NCI-H345 treated with DMSO at 0.1 percent for 48 hours (cell line): Measurements from ENCODE around the gene FAM114A1.

ENCODE experiments used
- DNase-seq: peaks from one replicate; lab custom pipeline; 2025; ENCODE audit not compliant: unreplicated experiment; lab: John Stamatoyannopoulos, UW

FAM114A1 gene

DNA sequence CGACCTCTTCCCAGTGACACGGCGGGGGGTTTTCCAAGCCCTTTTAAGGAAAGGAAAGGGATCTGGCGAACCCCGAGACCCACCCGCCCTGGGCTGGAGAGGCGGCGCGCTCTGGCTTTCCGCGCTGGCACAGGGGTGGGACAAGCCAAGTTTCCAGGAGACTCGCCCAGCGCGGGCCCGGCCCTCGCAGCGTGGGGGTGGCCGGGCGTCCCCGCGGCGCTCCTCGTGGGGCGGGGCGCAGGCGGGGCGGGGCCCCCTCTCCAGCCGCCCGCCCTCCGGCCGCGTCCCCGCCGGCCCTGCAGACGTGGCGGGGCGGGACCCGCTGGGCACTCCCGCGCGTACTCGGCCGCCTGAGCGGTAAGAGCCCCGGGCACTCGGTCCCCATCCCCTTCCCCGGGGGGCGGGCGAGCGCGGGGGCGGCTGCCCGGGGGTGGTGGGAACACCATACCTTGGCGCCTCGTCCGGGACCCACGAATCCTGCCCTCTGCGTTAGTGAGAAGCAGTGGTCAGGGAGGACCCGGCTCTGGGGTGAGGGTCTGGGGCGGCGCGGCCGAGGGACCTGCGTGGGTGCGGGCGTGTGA lies at the start of gene FAM114A1:
Gene FAM114A1, plus strand, starts transcription at position 329 of the 581 bp plus-strand sequence. CDS start 10,273 bp downstream, outside the sequence.
- no peak for DNase-seq

- DNase-seq: no peak
Measured at GRCh38 chr4:38818441-38818976, 49.1 kb upstream of the FAM114A1 start.

- no peak for DNase-seq
Measured at GRCh38 chr4:38819569-38819968, 48.0 kb upstream of the FAM114A1 start.

- no peak for DNase-seq
Measured at GRCh38 chr4:38820329-38821061, 47.1 kb upstream of the FAM114A1 start.

DNA sequence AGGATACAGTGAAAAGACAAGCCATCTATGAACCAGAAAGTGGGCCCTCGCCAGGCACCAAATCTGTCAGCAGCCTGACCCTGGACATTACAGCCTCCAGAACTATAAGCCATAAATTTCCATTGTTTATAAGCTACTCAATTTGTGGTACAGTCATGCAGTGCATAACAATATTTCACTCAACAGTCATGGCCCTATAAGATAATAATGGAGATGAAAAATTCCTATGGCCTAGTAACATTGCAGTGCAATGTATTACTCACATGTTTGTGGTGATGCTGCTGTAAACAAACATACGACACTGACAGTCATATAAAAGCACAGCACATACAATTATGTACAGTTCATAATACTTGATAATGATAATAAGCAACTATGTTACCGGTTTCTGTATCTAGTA lies 45.9 kb upstream of the FAM114A1 start:
- no peak for DNase-seq

DNA sequence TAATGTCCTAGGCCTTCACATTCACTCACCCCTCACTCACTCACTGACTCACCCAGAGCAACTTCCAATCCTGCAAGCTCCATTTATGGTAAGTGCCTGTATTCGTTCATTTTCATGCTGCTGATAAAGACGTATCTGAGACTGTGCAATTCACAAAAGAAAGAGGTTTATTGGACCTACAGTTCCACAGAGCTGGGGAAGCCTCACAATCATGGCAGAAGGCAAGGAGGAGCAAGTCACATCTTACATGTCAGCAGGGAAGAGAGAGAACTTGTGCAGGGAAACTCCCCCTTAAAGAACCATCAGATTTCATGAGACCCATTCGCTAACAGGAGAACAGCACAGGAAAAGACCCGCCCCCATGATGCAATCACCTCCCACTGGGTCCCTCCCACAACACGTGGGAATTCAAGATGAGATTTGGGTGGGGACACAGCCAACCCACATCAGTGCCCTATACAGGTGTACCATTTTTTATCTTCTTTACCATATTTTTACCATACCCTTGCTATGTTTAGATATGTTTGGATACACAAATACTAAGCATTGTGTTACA lies 44.8 kb upstream of the FAM114A1 start:
- no peak for DNase-seq

DNA sequence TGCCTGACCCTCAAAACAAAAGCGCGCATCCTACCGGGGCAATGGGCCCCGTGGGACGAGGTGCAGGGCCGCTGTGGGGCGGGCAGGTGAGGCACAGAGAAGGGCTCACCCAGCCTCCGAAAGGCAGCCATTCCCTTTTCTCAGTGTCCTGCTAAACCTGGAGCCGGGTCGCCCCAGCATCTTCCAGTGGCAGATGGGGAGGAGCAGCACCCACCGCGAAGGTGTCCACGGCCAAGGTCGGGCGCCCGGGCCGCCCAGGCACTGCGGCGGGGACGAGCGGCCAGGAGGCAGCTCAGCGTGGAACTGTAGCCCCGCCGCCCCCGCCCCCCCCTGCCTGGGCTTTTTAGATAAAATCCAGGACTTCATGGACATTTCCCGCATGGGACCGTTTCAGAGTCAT lies 43.8 kb upstream of the FAM114A1 start:
- no peak for DNase-seq

GRCh38 chr4:38829237-38829636 lies 38.4 kb upstream of the FAM114A1 start:
- DNase-seq: no peak

DNA sequence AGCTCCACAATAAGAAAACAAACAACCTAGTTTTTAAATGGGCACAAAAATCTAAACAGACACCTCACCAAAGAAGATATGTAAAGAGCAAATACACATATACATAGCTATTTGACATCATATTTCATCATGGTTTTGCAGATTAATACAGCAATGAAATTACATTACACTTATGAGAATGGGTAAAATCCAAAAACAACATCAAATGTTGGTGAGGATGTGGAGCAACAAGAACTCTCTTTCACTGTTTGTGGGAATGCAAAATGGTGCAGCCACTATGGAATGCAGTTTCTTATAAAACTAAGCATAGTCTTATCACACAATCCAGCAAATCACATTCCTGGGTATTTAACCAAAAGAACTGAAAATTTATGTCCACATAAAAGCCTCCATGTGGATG lies 36.0 kb upstream of the FAM114A1 start:
- DNase-seq: no peak

GRCh38 chr4:38832206-38832605 lies 35.4 kb upstream of the FAM114A1 start:
- no peak for DNase-seq

GRCh38 chr4:38832624-38833528 lies 34.7 kb upstream of the FAM114A1 start:
- no peak for DNase-seq

GRCh38 chr4:38834570-38834969 lies 33.0 kb upstream of the FAM114A1 start:
- DNase-seq: no peak

DNA sequence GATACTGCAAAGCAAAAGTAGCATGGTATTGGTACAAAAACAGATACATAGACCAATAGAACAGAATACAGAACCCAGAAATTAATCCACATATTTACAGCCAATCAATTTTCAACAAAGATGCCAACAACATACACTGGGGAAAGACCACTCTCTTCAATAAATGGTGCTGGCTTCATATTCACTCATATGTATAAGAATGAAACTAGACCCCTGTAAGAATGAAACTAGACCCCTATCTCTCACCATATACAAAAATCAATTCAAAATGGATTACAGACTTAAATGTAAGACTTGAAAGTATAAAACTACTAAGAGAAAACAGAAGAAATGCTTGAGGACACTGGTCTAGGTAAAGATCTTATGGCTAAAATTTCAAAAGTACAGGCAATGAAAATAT lies 30.3 kb upstream of the FAM114A1 start:
- no peak for DNase-seq

GRCh38 chr4:38837849-38838248 lies 29.8 kb upstream of the FAM114A1 start:
- no peak for DNase-seq

- peak; percentile 89 for DNase-seq
Measured at GRCh38 chr4:38842994-38843393, 24.6 kb upstream of the FAM114A1 start.

DNA sequence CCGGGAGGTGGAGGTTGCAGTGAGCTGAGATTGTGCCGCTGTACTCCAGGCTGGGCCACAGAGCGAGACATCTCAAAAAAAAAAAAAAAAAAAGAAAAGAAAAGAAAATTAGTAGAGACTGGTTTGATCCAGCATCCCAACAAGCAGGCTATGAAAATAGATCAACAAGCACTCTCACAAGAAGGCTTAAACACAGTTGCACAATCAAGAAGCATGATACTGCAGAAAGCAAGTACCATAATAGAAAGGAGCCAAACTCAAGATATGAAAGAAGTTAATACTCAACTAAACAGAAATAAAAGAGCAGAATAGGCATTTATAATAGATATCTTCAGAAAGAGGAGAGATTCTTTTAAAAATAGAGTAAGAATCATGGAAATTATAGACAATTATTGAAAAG lies 21.6 kb upstream of the FAM114A1 start:
- DNase-seq: no peak

DNA sequence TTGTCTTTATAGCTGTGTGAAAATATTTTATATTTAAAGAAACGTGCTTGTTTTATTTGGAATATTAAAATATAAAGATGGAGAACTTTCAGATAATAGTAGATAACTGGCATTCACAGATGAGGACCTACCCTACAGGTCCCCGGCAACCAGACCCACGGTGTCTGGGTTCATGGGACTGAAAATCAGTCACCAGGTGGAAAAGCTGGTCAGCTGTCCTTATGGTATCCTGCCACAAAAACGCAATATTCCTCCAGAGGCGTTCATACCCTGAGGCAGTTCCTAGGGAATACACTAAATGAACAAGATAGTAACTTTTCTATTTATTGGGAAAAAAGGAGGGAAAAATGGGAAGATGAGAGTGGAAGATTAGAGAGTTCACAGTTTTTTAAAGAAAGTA lies 12.1 kb upstream of the FAM114A1 start:
- DNase-seq: no peak

DNA sequence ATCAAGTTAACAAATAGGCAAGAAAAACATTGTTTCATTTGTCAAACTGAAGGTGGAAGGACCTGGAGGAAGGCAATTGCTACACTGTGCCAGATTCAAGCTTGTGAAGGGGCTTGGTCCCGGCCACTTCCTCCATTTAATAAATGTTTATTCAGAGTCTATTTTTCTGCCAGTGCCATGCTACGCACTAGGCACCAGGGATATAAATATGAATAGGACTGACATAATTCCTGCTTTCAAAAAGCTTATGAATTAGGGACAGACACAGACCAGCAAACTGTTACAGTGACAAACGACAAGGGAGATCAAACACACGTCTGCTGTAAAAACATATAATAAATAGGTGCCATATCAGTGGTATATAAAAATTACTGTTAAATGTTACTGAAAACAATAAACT lies 11.6 kb upstream of the FAM114A1 start:
- DNase-seq: no peak

DNA sequence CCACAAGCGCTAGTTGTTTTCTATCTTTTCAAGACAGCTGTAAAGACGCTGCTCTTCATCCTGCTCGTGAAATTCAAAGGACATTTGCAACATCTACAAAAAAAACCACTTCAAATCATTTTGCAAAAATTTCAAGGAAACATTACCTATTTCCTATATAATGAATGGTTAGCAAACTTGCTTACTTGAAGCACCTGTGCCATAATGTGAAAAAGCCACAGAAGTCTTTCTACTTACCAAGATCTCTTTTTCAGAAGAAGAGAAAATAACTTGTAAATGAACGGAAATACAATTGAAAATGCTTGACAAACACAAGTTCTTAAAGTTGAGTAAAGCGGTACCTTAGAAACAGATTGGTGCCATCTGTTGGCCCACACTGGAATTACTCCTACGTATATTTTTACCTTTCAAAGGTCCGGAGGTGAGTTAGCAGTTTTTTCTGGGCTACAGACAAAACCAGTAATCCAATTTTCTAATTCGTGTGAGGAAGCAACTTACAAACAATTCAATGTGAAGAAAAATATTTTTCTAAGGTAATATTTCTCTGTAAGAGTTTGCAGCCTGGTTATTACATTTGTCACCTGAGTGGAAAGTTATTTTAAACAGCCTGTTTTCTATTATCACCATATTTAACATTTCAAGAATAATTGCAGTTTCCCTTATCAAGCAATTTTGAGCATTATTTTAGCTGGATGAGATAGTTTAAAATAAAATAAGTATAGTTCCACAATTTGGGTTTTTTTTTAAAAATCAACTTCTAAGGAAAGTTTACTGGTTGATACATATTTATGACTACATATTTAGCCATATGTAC lies 10.9 kb upstream of the FAM114A1 start, which contains the start of gene TLR6:
Gene TLR6, minus strand, starts transcription at position 294 of the 814 bp plus-strand sequence. CDS start 27,344 bp downstream, outside the sequence.
- peak; percentile 57 for DNase-seq
